ENCODE measurements around the gene ANTXRL.
"Not testable (repeated sequence)": the region's sequence is repeated elsewhere in the genome, so short reads cannot be mapped to it uniquely, and the experiment has no call there.

Gene ANTXRL

GRCh38 chr10:46367209-46367608 lies 80.4 kb downstream of the ANTXRL start:
- DNase-seq: not testable (repeated sequence)

DNA sequence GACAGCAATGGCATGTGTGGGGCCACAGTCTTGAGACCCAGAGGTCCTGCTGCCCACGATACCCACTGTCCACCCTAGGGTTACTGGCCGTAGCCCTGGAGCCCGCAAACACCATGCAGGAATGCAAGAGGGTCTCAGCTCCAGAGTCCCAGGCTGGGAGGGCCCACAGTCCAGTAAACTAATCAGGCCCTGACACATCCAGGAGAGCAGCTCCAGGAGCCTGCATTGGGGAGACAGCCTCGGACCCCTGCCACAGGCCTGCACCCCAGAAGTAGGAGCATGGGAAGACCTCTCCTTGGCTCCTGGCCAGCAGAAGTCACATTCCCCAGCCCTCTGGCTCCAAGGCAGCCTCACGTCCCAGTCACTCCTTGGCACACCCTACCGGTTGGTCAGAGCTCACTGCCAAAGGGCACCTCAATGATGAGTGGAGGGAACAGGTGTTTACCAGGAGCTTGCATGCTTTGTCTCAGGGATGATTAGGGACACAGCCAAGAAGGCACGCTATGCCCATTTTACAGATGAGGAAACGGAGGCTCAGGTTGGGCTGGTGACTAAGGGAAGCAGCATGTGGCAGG lies 81.0 kb downstream of the ANTXRL start:
- not testable (repeated sequence) for DNase-seq

DNA sequence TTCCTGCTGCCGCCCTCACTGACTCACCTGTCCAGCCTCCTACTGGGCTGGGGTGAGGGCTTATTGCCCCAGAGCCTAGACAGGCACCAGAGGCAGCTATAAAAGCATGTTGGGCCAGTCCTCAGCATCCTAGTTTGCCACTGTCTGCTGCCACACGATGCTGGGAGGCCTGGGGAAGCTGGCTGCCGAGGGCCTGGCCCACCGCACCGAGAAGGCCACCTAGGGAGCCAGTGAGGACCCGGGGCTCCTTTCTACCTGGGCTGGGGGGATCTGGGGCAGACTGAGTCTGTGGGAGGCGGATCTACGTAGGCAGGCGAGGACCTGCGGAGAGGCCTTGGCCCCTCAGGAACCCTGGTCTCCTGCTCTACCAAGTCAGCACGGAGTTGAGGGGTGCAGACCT lies 82.2 kb downstream of the ANTXRL start:
- DNase-seq: not testable (repeated sequence)

- not testable (repeated sequence) for DNase-seq
These were observed 87.6 kb downstream of the ANTXRL start for GRCh38 chr10:46374410-46374809.

DNA sequence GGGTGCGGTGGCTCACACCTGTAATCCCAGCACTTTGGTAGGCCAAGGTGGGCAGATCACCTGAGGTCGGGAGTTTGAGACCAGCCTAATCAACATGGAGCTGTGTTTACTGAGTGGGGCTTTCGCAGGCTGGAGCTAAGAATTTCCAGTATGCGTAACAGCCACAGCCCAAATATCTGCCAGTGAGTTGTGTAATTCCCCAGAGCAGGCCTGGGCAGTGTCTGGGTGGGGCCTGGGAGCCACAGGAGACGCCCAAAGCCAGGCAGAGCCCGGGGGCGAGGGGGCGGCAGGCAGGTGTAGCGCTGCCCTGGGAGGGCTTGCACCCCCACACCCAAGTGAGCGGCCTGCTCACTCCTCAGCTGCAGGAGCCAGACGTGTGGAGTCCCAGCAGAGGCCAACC lies 88.6 kb downstream of the ANTXRL start, which contains the start of gene ANXA8L1:
TSS of gene ANXA8L1 (plus strand) at position 371 of the 400 bp plus-strand sequence. CDS start 76 bp downstream, outside the sequence.
- not testable (repeated sequence) for DNase-seq

- not testable (repeated sequence) for DNase-seq
These were observed 90.2 kb downstream of the ANTXRL start for GRCh38 chr10:46377022-46377421.

- not testable (repeated sequence) for DNase-seq
These were observed 90.9 kb downstream of the ANTXRL start for GRCh38 chr10:46377651-46378050.

GRCh38 chr10:46378108-46378507 lies 91.3 kb downstream of the ANTXRL start:
- DNase-seq: not testable (repeated sequence)

DNA sequence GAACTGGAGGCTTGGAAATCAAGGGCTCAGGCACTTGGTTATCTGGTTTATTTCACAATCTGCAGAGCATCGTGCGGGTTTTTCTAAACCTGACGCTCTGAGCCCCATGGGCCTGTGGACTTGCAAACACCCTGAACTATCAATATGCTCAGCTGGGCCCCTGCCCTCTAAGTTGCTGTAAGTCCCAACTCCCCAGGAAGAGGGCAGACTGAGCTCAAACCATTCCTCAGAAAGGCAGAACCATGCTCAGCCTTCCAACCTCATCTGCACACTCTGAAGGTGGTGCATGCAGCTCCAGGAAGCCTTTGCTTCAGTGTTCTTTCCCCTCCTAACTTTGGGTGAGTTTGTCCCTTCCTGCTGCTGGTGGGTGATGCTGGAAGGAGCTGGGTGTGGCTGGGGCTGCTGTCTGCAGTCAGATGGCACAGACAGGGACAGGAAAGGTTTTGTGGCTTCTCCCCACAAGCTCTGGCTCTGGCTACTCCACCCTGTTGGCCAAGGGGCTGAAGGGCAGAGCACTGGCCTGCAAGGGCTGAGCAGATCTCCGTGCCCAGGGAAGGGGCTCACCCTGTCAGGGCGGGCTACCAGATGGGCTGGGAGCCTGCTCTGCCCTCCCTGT lies 92.5 kb downstream of the ANTXRL start:
- not testable (repeated sequence) for DNase-seq

Measured in fibroblast of skin of scalp (primary cell).